H1 (cell line): ENCODE measurements around the gene PRKCH. TPM values are rescaled to one million over a fixed set of nuclear protein-coding genes. Genes with fewer than 3 reads are reported as not detected.

Source experiments
- CREB1 ChIP-seq: IDR thresholded peaks from 2 replicates; pipeline ENCODE4 v1.6.1; 2012; ENCODE audit warnings: inconsistent platforms
- SAP30 ChIP-seq: fragments of 300-600 bp; sonication (generic); IDR thresholded peaks from 2 replicates; pipeline ENCODE4 v1.7.1; 2012; ENCODE audit warnings: low read length, moderate library complexity, mild to moderate bottlenecking, inconsistent platforms; ENCODE audit not compliant: insufficient read depth, insufficient replicate concordance
- polyA plus RNA-seq, 7 experiments: library from polyadenylated mRNA; depleted of rRNA in 3 of 7; stranded (reverse) in 5 of 7; unstranded in 2 of 7; fragments of >200 nt in 5 of 7; fragments of 200-250 nt in 2 of 7; gene quantifications; 1 replicate in 5 of 7; 2 replicates in 1 of 7; 4 replicates in 1 of 7; pipeline versions ENCODE4 v1.2.1 to v1.2.3, GENCODE V29; 2011 to 2013; ENCODE audit warnings: missing spikeins in 2 of 7, mixed read lengths in 2 of 7
- total RNA-seq: library from RNA; stranded (reverse); fragmentation: NEBNext Ultra II Directional; extraction: Animal tissue kit (Norgen Biotek cat#: 25700); gene quantifications from 2 replicates; pipeline ENCODE4 v1.2.1, GENCODE V29; 2021

PRKCH gene
- total and polyA plus RNA-seq, 2 of the 8 experiments (the other 6 are each of a cell fraction or from before 2014, with no cell fraction given), result 6.4 to 7.0 TPM

DNA sequence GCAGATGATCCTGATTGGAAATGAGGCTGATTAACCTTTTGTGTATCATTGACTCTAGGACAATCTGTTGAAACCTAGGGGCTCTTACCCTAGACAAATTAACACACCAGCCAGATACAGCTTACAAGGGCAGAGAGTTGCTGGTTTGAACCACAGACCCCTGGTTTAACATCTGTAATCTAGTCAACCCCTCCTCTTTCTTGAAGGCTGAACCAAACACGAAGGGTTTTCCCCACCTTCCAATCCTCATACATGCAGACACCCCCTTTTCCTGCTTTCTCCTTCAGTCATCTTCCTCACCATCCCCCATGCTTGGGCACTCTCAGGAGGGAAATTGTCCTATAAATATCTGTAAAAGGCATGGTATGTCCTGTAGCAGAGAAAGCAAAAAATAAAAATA lies 247.9 kb downstream of the PRKCH start (continued):
- no peak for TF ChIP-seq SAP30
- no peak for TF ChIP-seq CREB1
